ENCODE measurements around the gene PLCG2.
A peak's percentile ranks its signal among the peaks of the same experiment; 100 is the strongest.
"Not testable (repeated sequence)": the region's sequence is repeated elsewhere in the genome, so short reads cannot be mapped to it uniquely, and the experiment has no call there.

PLCG2 gene

DNA sequence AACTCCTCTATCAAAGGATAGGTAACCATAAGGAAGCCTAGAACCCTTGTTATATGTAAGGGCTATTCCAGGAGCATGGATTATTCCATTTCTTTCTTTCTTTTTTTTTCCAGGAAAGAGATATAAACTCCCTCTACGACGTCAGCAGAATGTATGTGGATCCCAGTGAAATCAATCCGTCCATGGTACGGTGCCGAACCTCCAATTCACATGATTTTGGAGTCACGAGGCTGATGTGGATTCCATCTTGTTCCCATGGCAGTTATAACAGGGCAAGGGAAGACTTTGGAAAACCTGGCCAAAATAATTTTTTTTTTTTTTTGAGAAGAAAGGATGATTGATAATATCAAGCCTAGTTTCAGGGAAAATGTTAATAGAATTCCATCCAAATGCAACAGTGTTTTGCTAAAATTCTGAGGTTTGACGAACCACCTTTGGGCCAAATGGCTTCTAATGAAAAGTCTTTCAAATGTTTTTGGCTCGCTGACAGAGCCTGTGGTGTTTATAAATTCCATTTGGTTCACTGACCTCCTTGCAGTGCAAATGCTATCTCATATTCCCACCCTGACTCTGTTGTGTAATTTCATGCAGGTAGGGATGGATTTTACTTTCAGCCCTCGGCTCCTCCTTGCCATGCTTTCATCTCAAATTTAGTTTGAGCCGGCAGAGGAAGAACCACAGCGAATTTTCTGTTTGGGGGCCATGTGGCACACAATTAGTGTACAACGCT, 142.2 kb downstream of the PLCG2 start:
- DNase-seq = no peak

DNA sequence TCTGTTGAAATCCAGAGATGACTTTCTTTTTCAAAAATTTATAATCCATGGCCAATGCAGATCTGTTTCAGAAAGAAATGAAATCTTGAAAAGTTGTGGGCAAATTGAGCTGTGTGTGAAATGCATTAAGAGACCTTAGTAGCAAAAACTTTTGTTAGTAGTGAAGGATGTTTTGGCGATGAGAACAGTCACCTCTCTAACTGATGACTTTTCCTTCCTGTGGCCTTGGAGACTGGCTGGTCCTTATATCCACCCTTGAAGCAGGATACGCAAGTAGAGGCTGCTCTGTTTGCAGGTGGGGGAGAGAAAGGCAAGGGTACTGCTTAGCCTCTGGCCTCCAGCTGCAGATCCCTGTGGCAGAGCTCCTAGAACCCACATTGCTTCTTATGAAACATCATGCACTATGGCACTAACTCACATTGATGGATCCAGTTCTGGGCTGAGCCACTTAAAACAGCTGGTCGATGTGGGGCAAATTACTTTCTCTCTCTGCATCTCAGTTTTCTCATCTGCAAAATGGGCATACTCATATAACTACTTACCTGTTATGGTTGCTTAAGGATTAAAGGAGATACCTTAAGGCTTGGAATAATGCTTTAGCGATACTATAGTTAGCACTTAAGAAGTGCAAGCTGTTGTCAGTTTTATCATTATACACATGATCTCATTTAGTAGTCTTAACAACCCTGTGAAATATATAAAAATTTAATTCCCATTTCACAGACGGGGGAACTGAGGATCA, 142.9 kb downstream of the PLCG2 start:
- DNase-seq = no peak

DNA sequence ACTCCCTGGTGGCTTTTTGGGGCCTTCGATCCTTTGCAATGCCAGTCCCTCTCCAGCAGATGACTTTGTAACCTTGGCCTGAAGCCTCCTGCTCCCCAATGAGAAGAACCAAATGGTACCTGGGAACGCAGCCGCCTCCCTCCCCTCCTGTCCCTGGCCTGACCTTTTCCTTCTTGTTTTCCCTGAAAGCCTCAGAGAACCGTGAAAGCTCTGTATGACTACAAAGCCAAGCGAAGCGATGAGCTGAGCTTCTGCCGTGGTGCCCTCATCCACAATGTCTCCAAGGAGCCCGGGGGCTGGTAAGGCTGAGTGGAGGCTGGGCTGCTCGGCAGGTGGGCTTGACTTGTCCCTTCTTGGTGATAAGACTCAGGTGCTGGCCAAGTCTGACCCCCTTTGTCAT, 144.2 kb downstream of the PLCG2 start:
- DNase-seq = no peak

DNA sequence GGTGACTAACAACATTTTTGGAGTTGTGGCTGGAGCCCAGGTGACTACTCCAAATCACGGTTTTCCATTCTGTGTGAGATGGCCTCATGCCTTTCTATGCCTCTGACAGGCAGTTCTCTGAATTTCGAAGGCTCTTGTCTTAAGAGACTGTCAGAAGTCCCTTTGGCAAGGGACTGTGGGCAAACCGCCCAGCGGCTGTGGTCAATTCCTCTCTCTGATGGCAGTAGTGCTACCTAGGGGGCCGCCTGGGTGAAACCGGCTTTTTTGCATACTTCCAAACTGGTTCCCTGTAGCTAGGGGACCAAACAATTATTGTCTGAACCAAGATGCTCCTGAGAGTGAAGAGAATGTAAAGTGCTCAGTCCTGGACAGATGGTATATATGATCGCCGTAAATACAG, 145.9 kb downstream of the PLCG2 start:
- DNase-seq = peak; percentile 19 to 65

DNA sequence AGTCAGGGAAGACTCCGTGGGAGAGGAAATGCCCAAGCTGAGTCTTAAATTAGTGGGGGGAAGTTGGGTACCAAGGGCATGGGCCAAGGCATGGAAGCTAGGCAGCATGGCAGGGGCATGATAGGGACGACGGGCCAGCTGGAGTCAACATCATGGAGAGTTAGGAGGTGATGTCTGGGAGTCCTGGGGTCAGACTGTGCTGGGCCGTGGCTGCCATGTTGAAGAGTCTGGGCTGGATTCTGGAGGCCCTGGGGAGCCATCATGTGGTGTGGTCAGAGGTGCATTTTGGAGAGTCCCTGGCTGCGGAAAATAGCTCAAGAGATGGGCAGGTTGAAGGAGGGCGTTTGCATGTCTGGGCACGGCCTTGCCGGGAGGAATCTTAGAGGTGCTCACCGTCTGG, 146.9 kb downstream of the PLCG2 start:
- no peak for DNase-seq

DNA sequence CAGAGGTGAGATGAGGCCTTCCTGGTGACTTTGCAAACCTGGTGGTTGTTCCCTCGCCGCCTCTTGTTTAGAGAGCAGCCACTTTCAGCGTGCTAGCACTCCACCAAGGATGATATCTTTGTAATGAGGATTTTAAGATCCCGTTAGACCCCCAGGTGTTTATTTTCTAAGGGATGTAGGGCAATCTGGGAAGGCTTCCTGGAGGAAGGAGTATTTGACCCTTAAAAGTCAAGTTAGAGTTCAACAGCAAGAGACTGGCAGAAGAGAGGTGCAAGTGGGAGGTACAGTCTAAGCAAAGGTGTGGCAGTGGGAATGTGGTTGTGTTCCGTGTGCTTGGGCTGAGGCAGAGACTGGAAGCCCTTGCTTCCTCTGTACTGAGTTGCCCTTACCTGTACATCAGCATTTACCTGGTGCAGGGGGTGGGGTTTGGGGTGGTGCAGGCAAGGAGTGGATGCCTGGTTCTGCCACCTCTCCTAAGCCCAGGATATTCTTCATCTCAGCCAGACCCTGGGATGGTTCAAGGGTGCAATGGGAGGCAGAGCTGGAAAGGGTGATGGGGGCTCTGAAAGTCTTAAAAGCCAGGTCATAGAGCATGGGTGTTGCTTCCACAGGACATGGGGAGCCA, 148.6 kb downstream of the PLCG2 start:
- DNase-seq = no peak

DNA sequence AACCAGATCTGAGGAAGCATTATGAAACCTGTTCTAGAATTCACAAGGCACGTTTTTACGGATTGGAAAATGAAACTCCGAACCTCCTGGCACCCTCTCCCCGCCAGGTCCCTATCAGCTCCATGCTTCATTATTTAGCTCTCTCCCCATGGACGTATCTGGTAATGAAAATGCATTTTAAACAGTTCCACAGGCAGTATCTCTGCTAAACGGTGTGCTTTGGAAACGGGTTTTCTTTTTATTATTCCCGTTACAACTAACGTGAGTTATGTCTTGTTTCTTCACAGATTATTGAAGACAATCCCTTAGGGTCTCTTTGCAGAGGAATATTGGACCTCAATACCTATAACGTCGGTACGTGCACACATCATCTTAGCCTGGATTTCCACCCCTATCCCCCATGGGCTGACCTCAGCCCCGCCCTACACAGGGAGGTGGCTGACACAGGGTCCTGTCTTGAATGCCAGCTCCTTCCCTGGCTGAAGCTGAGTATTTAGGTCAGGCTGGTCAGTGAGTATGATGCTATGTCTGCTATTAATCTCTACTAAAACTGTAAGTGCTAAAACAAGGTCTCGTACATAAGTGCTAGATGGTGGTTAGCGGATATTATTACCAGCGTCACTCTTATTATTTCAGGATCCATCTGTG, 149.3 kb downstream of the PLCG2 start:
- DNase-seq = no peak

DNA sequence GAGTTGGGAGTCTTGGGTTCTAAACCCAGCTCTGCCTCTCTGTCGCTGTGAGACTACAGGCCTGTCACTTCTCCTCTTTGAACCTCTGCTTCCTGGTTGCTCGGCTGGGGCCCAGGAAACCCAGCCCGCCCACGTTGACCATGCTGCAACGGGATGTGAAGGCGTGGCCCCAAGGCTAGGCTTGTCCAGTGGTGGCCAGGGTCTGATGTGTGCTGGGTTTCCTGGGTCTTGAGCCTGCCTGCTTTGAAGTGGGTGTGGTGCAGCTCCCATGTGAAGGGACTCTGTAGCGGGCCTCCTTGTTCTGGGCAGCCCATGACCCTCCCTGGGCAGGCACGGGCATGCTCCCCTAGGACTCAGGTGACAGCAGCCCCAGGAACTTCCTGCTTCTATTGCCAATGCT, 149.9 kb downstream of the PLCG2 start:
- no peak for DNase-seq

DNA sequence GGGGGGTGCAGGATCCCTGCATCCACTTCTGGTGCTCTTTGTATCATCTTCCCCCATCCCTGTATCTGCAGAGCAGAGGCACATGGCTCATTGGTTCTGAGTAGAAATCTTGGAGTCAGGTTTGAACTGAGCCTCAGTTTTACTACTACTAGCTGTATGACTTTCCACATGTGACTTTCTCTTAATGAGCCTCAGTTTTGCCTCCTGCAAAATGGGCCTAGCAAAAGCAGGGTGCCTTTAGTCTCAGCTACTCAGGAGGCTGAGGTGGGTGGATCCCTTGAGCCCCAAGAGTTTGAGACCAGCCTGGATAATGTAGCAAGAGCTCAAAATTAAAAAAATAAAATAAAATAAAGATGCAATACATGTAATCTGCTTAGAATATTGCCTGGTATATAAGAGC, 150.8 kb downstream of the PLCG2 start:
- no peak for DNase-seq

DNA sequence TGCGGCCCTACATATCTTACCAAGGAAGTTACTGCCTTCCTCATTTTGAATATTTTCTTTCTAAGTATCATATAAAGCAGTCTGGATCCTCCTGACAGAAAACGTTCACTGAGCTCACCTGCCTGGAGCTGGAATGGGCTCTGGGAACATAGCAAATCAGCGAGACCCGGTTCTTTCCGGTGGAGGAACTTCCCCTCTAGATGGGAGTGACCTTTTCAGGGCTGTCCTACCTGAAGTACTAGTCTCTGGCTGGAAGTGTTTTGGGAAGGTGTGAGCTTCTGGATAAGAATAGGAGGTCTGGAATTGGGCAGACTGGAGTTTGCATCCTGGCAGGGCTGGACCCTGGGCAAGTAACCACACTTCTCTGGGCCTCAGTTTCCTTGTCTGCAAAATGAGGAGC, 152.8 kb downstream of the PLCG2 start:
- DNase-seq = no peak

DNA sequence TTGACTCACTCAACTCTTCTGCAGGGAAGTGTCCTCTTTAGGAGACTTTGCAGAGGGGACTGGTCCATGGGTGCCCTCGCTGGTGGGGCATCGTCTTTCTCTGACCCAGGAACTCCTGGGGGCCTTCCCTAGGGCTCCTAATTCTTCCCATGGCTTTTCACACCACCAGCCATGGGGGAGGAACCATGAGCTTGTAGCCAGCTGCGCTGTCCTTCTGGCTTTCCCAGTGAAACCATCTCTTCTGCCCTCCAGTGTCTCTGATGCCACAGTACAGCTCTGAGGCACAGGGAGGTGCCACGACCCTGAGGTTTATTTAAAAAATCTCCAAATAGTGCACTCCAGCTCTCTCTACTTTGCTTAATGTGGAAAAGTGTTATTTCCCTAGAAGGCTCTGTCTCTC, 153.6 kb downstream of the PLCG2 start:
- peak in 1 of 2 experiments; percentile 6 for DNase-seq

DNA sequence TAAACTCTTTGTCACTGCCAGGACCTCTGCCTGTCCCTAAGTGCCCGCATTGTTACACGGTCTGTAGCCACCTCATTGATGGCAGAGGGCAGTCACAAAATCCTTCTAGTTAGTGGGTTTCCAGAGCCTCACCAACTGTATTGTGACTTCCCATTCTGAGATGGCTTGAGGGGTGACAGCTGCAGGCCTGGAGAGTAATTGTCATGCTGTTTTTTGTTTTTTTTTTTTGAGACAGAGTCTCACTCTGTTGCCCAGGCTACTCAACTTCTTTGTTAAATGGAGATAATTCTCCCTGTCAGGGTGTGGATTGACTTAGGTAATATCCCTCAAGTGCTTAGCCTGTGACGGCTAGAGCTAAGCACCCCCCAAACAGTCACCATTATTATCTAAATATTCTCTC, 154.3 kb downstream of the PLCG2 start:
- DNase-seq = no peak

DNA sequence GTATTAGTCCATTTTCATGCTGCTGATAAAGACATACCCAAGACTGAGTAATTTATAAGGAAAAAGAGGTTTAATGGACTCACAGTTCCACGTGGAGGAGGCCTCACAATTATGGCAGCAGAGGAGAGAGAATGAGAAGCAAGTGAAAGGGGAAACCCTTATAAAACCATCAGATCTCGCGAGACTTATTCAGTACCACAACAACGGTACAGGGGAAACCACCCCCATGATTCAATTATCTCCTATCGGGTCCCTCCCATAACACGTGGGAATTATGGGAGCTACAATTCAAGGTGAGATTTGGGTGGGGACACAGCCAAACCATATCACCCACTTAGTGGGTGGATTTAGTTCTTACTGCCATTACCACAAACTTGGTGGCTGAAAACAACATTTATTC, 155.6 kb downstream of the PLCG2 start:
- not testable (repeated sequence) for DNase-seq

DNA sequence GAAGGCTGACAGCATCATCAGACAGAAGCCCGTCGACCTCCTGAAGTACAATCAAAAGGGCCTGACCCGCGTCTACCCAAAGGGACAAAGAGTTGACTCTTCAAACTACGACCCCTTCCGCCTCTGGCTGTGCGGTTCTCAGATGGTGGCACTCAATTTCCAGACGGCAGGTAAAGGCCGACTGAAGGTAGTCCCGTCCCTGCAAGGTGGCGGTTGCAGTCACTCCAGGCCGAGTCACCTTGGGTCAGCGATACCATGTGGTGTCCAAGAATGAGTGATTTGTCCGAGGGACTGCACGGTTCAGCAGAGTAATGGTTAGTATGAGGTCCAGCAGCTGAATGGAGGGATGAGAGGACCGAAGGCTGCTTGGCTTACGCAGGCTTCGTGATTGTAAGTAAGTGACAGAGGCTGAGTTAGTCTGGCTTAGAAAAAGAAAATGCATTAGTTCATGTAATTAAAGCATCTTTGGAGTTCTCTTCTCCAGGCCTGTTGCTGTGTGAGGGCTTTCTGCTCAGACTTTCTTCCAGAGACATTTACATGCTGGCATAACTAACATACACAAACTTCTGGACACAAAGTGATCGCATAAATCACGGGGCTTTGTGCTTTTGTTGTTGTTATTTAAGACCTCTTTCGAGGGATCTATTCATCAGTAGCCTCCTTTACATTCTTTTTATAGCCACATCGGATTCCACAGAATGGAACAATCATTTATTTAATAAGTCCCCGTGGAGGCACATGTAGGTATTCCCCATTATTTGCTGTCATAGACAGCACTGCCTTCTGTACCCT, 157.3 kb downstream of the PLCG2 start:
- no peak for DNase-seq

DNA sequence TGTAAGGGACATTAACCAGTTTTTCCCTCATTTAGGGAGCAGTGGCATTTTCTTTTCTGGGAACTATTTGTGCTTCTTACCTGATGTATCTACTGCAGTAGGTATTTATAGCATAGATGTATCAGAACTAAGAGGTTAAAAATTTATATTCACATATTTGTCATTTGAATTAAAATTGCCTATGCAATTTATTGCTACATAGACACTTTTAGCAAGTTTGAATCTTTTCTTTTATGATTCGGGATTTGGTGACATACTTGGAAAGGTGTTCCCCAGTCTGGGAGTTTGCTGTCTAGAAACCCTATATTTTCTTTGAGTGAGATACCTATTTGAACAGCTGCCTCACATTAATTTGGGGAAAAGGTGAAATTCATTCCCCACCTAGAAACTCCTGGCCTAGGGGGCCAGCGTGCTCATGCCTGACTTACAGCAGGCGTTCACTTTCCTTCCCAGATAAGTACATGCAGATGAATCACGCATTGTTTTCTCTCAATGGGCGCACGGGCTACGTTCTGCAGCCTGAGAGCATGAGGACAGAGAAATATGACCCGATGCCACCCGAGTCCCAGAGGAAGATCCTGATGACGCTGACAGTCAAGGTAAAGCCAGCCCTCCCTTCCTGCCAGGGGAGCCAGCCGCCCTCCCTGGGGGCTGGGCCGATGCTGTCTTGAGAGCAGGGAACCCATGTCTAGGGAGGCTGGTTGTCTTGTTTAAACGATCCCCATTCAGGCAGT, 158.4 kb downstream of the PLCG2 start:
- no peak for DNase-seq

DNA sequence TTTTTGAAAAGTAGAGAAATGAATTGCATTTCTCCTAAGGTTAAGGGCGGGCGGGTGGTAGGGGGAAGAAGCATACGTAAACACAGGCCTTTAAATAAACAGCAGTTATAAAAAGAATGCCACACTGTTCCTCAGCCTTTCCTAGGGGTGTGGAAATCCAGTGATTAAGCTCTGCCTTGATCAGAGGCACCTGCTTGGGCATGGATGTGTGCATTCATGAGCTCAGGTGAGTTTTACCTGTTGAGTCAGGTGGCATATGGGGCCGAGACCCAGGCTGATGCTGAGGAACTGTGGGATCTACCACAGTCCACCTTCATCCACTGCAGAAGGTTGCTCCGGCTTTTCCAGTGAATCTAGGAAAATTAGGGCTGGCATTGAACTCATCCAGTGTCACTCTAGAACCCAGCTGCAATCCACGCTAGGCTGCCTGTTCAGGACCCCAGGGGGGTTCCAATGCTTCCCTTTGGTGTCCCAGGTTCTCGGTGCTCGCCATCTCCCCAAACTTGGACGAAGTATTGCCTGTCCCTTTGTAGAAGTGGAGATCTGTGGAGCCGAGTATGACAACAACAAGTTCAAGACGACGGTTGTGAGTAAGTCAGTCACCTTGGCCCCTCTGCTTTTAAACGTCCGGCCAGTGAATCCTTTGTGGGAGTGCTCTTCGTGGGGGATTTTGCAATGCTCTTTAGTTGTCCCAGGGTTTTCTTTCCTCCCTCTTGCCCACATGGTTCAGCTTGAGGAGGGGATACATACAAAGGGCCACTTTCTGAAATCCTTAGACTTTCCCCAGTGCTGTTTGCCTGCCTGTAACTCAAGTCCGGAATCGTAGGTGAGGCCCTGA, 159.5 kb downstream of the PLCG2 start:
- no peak for DNase-seq

DNA sequence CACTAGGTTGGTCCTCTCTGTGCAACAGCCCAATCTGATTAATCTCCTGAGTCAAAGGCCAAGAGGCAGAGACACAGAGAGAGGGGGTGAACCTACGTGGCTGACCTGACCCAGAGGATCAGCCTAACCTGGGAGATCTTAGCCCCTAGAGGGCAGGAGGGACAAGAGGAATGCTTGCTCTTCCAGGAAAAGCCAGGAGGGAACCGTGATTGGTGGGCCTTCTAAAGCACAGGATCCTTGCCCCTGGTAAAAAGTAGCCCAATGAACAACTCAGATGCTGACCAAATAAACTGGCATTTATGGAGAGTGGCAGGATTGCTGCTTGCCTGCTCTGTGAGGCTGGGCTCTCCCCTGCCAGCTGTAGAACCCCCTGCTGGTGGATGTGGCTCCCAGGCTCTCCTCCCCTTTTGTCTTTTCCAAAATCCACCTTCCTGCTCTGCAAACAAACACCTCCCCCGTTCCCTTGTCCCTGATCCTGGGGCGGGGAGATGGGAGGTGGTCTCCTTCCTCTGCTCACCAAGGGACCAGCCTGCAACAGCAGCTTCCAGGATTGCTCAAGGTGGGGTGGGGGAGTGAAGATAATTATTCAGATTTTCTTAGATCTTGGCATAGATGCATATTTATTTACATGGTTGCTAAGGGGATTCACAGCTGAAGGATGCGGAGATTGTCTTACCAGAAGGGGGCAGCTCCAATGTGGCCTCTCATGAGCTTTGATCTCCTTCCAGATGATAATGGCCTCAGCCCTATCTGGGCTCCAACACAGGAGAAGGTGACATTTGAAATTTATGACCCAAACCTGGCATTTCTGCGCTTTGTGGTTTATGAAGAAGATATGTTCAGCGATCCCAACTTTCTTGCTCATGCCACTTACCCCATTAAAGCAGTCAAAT, 160.3 kb downstream of the PLCG2 start:
- peak in 1 of 2 experiments; percentile 37 for DNase-seq

DNA sequence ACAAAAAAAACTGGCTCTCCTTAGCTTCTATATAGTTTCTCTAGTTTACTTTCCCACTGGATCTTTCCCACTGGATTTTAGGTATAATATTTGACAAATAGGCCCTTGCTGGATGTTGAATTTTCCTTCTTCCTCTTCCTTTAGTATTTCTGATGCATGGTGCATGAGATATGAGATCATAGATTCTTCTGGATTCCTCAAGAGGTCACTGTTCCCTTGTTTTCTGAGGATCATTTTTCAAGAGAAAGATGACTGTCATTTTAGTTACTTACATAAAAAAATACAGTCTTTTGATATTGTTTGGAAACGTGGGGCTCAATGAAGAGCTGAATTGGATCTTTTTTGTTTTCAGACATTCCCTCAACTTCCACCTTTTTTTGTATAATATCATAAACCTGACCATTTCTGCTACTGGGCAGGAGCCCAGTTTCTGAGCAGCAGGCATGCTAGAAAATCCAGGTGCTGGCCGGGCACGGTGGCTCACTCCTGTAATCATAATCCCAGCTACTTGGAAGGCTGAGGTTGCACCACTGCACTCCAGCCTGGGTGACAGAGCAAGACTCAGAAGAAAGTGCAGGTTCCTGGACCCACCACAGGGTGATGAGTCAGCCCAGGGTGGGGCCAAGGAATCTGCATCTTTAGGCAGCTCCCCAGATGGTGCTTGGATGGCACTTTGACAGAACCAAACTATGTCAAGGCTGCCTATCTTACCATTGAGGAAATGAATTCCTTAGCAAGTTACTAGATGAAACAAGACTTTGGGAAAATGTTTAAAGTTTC, 161.9 kb downstream of the PLCG2 start:
- DNase-seq = peak in 1 of 2 experiments; percentile 72

DNA sequence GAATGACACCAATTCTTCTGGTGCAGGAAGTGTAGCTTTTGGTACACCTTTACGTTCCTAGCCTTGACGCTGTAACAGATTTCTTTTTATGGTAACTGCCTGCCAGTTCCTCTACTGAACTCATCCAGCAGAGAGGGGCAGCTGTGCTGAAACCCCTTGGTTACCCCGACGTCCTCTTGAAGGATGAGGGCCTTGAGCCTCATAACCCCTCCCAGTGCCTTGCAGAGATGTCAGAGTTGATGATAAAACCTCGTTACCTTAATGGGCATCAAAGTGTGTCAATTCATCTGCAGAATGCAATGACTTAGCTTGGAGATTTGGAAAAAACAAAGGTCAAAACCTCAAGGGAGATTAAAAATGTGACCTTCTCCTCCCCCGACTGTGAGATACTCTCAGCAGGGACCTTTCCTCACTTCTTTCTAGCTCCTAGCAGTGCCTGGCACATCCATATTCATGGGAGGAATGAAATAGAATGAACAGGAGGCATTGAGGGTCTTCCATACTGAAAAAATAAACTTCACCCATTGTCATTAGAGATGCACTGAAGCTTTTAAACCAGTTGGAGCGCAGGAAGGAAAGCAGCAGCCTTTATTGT, 163.0 kb downstream of the PLCG2 start:
- peak in 1 of 2 experiments; percentile 40 for DNase-seq
